Esophagus squamous epithelium (tissue), 5 donors: ENCODE results near the gene WWOX. TPM values are rescaled to one million over a fixed set of nuclear protein-coding genes. Genes with fewer than 3 reads are reported as not detected.

Source experiments
- DNase-seq: peaks from one replicate; lab custom pipeline; 2025; lab: John Stamatoyannopoulos, UW
- H3K27ac ChIP-seq, 4 donors: fragments of 200-600 bp; sonication (generic); one replicate each; pipeline ENCODE4 v1.5.1; 2016 to 2019; ENCODE audit warnings: mild to moderate bottlenecking in 1 of 4
- H3K27me3 ChIP-seq, 4 donors: fragments of 200-600 bp; sonication (generic); 1 replicate in 3 of 4; 2 replicates in 1 of 4; pipeline versions ENCODE4 v1.5.1 to v1.6.0; 2017 to 2021; ENCODE audit warnings: antibody characterized with exemption in 1 of 4
- H3K36me3 ChIP-seq, 3 donors: fragments of 200-600 bp; sonication (generic); one replicate each; pipeline ENCODE4 v1.5.1; 2016 to 2019
- H3K4me1 ChIP-seq, 3 donors: fragments of 200-600 bp; sonication (generic); one replicate each; pipeline ENCODE4 v1.5.1; 2017 to 2019
- H3K4me3 ChIP-seq, 4 donors: fragments of 200-600 bp; sonication (generic); 1 replicate in 3 of 4; 2 replicates in 1 of 4; pipeline ENCODE4 v1.5.1; 2016 to 2019; ENCODE audit warnings: mild to moderate bottlenecking in 2 of 4, moderate library complexity in 1 of 4
- H3K9me3 ChIP-seq, 3 donors: fragments of 200-600 bp; sonication (generic); one replicate each; pipeline ENCODE4 v1.5.1; 2016 to 2019
- CTCF ChIP-seq, 6 experiments: fragments of 450-650 bp in 4 of 6; fragments of 200-600 bp in 2 of 6; sonication (generic) in 2 of 6; IDR thresholded peaks; one replicate each; pipeline ENCODE4 v1.5.1; 2016 to 2019; ENCODE audit warnings: antibody characterized with exemption in 6 of 6, mild to moderate bottlenecking in 4 of 6, moderate library complexity in 4 of 6
- POLR2A ChIP-seq, 4 donors: fragments of 450-650 bp; IDR thresholded peaks; one replicate each; pipeline ENCODE4 v1.6.1; 2017; ENCODE audit warnings: antibody characterized with exemption in 4 of 4, mild to moderate bottlenecking in 4 of 4, moderate library complexity in 3 of 4
- WGBS, 2 donors: methylation state at CpG; one replicate each; pipeline ENCODE4 v1.1.5; 2018; 5-methylcytosine and 5-hydroxymethylcytosine counted together
- intact Hi-C: fragments of 100-400 bp; cut with DNase I; formaldehyde crosslinking; loops from one replicate; pipeline ENCODE4 v1.15.0; 2022
- total RNA-seq, 4 donors: library from RNA; depleted of rRNA; stranded (reverse); fragments of >200 nt; gene quantifications; one replicate each; pipeline ENCODE4 v1.1.0, GENCODE V29; 2016
- donor health status: DM: yes; HTN: yes; CAD: no.

WWOX gene
- total RNA-seq, 4 donors from 2014 or later: 20.9 to 31.1 (median 27.5) TPM

GRCh38 chr16:79188115-79188738 lies 1088.8 kb downstream of the WWOX start:
- Histone ChIP-seq H3K36me3 (no peaks in the 10 kb centered on the region), H3K4me1 (no peaks in the 10 kb centered on the region), H3K27me3 (no peaks in the 10 kb centered on the region), H3K9me3 (no peaks in the 10 kb centered on the region), H3K27ac (no peak overlapping the region), H3K4me3 (no peak overlapping the region)
- 63 to 87% methylated on average over 13 of the region's 13 CpGs for WGBS, 2 donors
- TF ChIP-seq POLR2A (IDR thresholded peaks at IDR 0.05): no peak
- TF ChIP-seq CTCF (IDR thresholded peaks at IDR 0.05): no peak
- DNase-seq: no peak
- intact Hi-C loops: no loop called here

- Histone ChIP-seq H3K4me3 (no peak overlapping the region), H3K27me3 (no peaks in the 10 kb centered on the region), H3K36me3 (no peaks in the 10 kb centered on the region), H3K9me3 (no peaks in the 10 kb centered on the region), H3K27ac (no peak overlapping the region), H3K4me1 (no peaks in the 10 kb centered on the region)
- no peak for DNase-seq
- no peak for TF ChIP-seq CTCF (IDR thresholded peaks at IDR 0.05)
- TF ChIP-seq POLR2A (IDR thresholded peaks at IDR 0.05): no peak
- intact Hi-C loops: no loop called here
- 61 to 80% methylated on average over 3 to 5 of the region's 5 CpGs for WGBS, 2 donors
These were observed 1089.3 kb downstream of the WWOX start for GRCh38 chr16:79188739-79189122.

GRCh38 chr16:79190542-79190941 lies 1091.1 kb downstream of the WWOX start:
- no peak for TF ChIP-seq CTCF (IDR thresholded peaks at IDR 0.05)
- intact Hi-C loops: no loop called here
- Histone ChIP-seq H3K4me3 (no peak overlapping the region), H3K4me1 (no peaks in the 10 kb centered on the region), H3K27me3 (no peaks in the 10 kb centered on the region), H3K36me3 (no peaks in the 10 kb centered on the region), H3K27ac (no peak overlapping the region), H3K9me3 (no peaks in the 10 kb centered on the region)
- 64 to 100% methylated on average over 1 of the region's 1 CpG for WGBS, 2 donors
- no peak for DNase-seq

- WGBS, 2 donors: 61 to 74% methylated on average over 8 of the region's 8 CpGs
- TF ChIP-seq POLR2A (IDR thresholded peaks at IDR 0.05) (no peak), CTCF (IDR thresholded peaks at IDR 0.05) (no peak)
- intact Hi-C loops: no loop called here
These were observed 1092.5 kb downstream of the WWOX start for GRCh38 chr16:79191933-79192332.

GRCh38 chr16:79192904-79193303 lies 1093.5 kb downstream of the WWOX start:
- intact Hi-C loops: no loop called here
- no peaks in the 10 kb centered on the region for H3K27me3 ChIP-seq
- H3K36me3 ChIP-seq: no peaks in the 10 kb centered on the region
- TF ChIP-seq POLR2A (IDR thresholded peaks at IDR 0.05): no peak
- no peak for TF ChIP-seq CTCF (IDR thresholded peaks at IDR 0.05)
- H3K4me1 ChIP-seq: no peaks in the 10 kb centered on the region
- DNase-seq: no peak
- H3K9me3 ChIP-seq: no peaks in the 10 kb centered on the region
- WGBS, 2 donors: 19 to 55% methylated on average over 2 of the region's 2 CpGs
- no peak overlapping the region for H3K27ac ChIP-seq
- H3K4me3 ChIP-seq: no peak overlapping the region

More at GRCh38 chr16:79191933-79192332, 1092.5 kb downstream of the WWOX start:
- no peaks in the 10 kb centered on the region for H3K27me3 ChIP-seq
- H3K4me3 ChIP-seq: no peak overlapping the region
- no peak overlapping the region for H3K27ac ChIP-seq
- H3K4me1 ChIP-seq: no peaks in the 10 kb centered on the region
- no peaks in the 10 kb centered on the region for H3K36me3 ChIP-seq
- H3K9me3 ChIP-seq: no peaks in the 10 kb centered on the region
- no peak for DNase-seq
